Measurements from ENCODE around the gene NECTIN4.
"Not testable (repeated sequence)": the region's sequence is repeated elsewhere in the genome, so short reads cannot be mapped to it uniquely, and the experiment has no call there.

The NECTIN4 gene

DNA sequence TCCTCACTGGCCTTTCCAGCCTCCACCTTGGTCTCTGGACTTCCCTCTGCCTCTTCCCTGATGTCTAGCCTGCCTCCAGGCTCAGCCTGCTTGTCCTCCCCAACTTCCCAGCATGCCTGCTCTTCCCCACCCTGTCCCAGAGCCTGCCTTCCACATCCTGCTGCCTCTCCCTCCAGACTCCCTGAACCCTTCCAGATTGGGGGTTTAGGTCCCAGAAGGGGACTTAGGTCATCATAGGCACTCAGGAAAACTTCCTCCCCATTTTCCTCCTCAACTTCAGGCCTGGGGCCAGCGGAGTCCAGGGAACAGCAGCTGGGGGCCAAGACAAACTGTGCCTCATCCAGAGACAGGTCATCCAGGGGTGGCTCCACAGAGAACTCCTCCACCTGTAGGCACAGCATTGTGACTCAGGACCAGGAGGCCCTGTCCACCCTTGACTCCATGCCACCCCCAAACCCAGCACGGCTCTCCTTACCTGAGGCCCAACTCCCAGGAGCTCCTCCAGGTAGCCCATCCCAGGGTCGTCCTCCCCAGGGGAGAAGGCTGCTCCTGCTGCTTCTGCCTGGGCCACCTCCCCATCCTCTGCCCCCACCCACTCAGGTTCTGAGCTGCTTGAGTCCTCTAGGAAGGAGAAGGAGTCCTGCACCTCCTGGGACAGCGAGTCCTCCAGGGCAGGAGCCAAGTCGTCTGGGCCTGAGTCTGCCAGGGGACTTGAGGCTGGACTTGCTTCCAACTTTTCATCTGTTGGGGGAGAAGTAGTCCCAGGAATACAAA is 40.2 kb downstream of the NECTIN4 start:
- DNase-seq = no peak

GRCh38 chr1:161047436-161048420 is 41.6 kb downstream of the NECTIN4 start:
- no peak for DNase-seq

DNA sequence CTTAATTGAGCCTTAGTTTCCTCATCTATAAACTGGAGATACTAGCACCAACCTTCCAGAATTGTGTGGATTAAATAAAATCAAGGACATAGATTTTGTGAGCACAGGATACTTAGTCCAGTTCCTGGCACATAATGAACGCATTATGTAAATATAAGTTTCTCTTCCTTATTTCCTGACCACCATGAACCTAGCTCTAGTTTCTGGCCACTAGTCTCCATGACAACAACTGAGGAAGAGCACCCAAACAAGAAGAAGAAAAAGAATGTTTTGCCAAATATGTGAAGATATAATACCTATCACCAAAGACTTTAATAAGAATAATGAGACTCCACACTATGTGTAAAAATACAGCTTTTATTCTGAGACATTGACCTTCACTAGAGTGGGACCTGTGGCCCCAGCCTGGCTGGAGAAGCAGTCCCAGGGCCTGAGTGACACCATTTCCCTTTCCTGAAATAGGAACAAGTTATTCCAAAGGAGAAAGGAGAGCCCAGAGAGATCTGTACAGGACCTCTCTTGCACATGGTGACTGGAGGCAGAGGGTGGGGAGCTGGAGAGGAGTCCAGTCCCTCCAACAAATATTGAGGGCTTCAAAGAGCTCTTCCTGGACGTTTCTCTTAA is 42.6 kb downstream of the NECTIN4 start:
- no peak for DNase-seq

DNA sequence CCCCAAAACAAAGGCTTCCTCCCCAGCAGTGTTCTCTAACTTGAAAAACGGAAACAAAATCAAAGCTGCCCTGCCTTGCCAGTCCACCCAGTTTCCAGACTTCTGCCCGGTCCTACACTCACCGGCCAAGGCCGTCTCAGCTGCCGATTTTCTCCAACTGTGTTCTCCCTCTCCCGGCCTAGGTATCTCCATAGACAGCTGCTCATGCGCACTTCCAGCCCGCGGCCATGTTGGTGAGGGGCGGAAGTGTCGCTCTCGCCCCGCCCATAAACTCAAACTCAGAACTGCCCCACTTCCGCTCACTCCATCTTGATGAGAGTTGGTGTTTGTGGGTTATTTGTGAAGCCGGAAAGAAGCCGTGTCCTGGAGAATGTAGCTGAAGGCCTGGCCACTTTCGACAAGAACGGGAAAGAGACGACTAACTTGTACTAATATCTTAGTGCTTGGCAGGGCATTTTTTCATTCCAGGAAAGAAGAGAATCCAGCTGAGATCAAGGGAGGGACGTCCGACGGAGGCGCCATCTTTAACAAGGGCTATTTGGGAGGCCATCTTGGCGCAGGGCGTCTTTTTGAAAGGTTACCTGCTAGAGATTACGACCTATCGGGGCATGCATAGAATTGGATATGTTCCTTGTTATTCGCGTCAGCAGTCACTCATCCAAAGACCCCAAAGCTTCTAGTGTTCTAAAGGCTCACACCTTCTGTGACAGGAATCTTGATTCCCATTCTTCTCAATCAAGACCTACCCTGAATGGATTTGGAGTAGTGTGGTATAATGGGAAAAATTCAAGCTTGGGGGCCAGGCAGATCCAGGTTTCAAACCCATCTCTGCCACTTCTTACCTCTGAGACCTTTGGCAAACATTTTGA is 43.4 kb downstream of the NECTIN4 start, which contains the start of gene USF1:
USF1 (minus strand) TSS at position 242 of the 869 bp plus-strand sequence. CDS start 2,702 bp downstream, outside the sequence.
- DNase-seq = peak; percentile 96

- DNase-seq = peak; percentile 67
Measured at GRCh38 chr1:161044908-161045735, 44.2 kb downstream of the NECTIN4 start.

DNA sequence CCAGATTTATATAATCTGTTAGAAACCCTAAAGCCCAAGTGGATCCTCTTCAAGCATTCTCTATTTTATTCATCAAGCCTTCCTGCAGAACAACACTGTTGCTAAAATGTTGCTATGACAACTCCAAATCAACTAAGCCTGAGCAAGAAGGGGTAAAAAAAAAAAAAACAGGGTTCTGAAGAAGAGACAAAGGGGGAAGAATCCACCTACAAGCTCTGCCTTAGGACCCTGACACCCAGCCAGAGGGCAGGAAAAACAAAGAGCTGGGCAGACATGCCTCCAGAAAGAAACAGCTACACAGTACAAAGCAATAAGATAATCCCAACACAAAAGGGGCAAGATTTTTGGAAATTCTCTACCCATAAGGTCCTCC is 44.8 kb downstream of the NECTIN4 start:
- DNase-seq = no peak

- no peak for DNase-seq
Measured at GRCh38 chr1:161039546-161039945, 49.8 kb downstream of the NECTIN4 start.

DNA sequence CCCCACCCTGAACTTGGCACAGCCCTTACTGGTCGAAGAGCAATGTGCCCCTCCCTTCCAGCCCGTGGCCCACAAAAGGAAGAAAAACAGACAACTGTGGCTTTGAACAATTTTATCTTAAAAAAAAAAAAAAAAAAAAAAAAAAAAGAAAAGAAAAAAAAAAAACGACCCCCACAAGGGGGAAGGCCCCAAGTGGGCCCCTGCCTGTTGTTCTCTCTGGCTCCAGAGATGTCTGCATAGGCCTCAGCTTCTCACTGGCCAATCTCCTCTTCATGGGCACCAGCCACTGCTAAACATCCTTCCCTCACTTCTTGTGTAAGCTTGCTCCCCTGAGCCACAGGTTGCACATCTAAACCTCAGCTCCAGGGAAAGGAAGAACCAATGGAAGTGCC is 50.2 kb downstream of the NECTIN4 start:
- DNase-seq = no peak

GRCh38 chr1:161038523-161039153 is 50.7 kb downstream of the NECTIN4 start, which contains the start of gene TSTD1:
TSS of gene TSTD1 (minus strand) at chr1:161038964. CDS start at chr1:161038889, 75 bp downstream.
- peak; percentile 80 for DNase-seq

DNA sequence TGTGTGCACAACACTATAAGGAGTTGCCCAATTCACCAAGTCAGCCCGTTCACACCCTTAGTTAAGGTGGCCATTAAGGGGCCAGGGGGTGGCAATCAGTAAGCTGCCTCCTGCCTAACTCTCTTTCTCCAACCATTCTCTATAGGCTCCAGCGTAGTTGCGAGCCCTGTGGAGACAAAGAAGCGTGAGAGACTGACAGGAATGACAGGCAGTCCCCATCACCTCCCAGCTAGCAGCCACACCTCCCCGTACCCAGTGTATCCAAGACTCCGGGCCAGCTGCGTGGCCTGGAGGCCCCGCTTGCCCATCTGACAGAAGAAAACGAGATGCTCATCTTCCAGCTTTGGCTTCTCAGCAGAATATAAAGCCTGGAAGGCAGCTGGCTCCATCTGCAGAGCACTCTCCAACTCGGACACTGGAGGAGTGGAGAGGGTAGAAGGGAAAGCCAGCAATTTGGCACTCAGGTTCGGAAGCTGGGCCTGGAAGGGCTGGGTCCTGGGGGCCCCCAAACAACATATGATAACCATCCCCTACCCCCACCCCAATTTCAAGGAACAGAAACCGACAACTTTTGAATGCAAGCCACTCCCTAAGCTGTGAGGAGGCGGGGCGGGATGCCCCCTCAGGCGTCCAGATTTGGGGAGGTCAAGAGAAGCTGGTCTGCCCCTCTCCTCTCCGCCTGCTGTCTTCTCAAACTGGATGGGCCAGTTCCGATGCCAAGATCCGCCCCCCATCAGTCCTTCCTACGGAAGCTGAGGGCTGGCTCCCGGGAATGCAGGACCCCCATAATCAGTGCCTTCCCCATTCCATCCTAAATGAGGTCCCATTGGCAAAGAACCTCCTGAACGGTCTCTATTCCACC is 51.5 kb downstream of the NECTIN4 start:
- peak; percentile 51 for DNase-seq

DNA sequence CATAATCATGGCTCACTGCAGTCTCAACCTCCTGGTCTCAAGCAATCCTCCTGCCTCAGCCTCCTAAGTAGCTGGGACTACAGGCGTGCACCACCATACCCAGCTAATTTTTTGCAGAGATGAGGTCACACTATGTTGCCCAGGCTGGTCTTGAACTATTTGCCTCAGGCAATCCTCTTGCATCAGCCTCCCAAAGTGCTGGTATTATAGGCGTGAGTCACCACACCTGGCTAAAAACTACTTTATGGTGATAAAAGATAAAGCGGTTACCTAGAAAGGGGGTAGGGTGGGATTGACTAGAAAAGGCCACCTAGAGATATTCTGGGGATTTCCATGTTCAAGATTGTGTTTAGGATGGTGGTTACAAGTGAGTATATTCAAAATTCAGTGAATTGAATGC is 55.6 kb downstream of the NECTIN4 start:
- no peak for DNase-seq

GRCh38 chr1:161032409-161032808 is 56.9 kb downstream of the NECTIN4 start:
- no peak for DNase-seq

- DNase-seq = no peak
Measured at GRCh38 chr1:161031874-161032273, 57.5 kb downstream of the NECTIN4 start.

DNA sequence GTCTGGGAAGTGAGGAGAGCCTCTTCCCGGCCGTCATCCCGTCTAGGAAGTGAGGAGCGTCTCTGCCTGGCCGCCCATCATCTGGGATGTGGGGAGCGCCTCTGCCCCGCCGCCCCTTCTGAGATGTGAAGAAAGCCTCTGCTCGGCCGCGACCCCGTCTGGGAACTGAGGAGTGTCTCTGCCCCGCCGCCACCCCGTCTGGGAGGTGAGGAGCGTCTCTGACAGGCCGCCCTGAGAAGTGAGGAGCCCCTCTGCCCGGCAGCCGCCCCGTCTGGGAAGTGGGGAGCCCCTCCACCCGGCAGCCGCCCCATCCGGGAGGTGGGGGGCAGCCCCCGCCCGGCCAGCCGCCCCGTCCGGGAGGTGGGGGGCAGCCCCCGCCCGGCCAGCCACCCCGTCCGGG is 59.9 kb downstream of the NECTIN4 start:
- not testable (repeated sequence) for DNase-seq

GRCh38 chr1:161026954-161027353 is 62.4 kb downstream of the NECTIN4 start:
- DNase-seq = not testable (repeated sequence)

DNA sequence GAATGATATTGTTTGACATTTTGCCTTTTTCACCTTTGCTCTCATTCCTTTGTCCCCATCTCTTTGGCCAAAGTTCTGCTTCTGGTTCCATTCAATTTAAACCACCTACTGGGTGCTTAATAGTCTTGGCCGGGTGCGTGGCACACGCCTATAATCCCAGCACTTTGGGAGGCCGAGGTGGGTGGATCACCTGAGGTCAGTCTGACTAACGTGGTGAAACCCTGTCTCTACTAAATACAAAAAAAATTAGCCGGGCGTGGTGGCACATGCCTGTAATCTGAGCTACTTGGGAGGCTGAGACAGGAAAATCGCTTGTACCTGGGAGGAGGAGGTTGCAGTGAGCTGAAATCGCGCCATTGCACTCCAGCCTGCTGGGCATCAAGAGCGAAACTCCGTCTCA is 66.9 kb downstream of the NECTIN4 start:
- DNase-seq = not testable (repeated sequence)

- no peak for DNase-seq
Measured at GRCh38 chr1:161021970-161022353, 67.4 kb downstream of the NECTIN4 start.

- peak; percentile 97 for DNase-seq
Measured at GRCh38 chr1:161021165-161021969, 68.0 kb downstream of the NECTIN4 start.

All from DMS79 treated with DMSO at 0.1 percent for 48 hours (cell line).